ENCODE results near the gene SDK1.

SDK1 gene

DNA sequence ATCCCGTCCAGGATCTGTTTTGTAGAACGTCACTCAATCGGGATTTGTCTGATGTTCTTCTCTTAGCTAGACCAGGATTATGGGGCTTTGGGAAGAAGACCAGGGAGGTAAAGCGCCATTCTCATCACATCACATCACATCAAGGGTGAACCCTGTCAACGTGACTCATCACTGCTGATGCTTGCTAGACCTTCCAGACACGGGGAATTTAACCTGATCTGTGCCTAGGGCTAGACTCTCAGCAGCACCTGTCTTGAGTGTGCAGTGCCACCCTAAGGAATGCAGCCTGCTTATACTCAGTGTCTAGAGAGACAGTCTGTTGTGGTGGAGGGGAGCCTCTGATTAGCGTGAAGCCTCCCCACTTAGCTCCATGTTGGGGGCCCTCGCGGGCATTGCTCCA, 702.5 kb downstream of the SDK1 start:
- TF ChIP-seq, protein P1, sequence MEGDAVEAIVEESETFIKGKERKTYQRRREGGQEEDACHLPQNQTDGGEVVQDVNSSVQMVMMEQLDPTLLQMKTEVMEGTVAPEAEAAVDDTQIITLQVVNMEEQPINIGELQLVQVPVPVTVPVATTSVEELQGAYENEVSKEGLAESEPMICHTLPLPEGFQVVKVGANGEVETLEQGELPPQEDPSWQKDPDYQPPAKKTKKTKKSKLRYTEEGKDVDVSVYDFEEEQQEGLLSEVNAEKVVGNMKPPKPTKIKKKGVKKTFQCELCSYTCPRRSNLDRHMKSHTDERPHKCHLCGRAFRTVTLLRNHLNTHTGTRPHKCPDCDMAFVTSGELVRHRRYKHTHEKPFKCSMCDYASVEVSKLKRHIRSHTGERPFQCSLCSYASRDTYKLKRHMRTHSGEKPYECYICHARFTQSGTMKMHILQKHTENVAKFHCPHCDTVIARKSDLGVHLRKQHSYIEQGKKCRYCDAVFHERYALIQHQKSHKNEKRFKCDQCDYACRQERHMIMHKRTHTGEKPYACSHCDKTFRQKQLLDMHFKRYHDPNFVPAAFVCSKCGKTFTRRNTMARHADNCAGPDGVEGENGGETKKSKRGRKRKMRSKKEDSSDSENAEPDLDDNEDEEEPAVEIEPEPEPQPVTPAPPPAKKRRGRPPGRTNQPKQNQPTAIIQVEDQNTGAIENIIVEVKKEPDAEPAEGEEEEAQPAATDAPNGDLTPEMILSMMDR (conservative IDR thresholded peaks at IDR 0.05; ENCODE audit: low read depth) = no peak
- no peak overlapping the region for H3K27ac ChIP-seq
- ChIA-PET POLR2A (ENCODE audit: low non-redundant PET) (no interaction called here), CTCF (interaction anchor here (0.7 kb wide), 1 partner anchor 522 kb away, joined by 4 read pairs; no protein-coding TSS in a partner anchor)
- peak; percentile 7 for DNase-seq (ENCODE audit: low spot score)

DNA sequence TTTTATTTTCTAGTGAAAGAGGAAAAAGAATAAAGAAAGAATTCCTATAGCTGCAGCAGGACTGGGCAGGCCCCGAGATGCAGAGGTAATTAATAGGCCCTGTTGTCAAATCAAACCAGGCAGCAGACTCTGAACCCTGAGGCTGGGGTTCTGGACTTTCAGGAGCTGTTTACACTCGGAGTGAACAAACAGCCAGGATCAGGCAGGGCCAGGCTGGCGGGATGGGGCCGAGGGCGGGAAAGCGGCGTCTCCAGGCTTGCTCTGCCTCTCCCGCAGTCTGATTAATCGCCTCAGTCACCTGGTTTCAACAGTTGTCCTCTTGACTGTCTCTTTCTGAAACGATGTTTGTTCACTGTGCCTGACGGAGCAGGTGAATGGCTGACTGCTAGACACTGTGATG, 705.6 kb downstream of the SDK1 start:
- DNase-seq (ENCODE audit: low spot score) = peak; percentile 47
- H3K27ac ChIP-seq = peak overlapping the region; percentile 71
- ChIA-PET CTCF (interaction anchor here (0.7 kb wide), 2 partner anchors 42 to 347 kb away, joined by 3 to 4 read pairs; no protein-coding TSS in a partner anchor), POLR2A (ENCODE audit: low non-redundant PET) (no interaction called here)
- TF ChIP-seq, protein P1 (conservative IDR thresholded peaks at IDR 0.05; ENCODE audit: low read depth) = no peak

DNA sequence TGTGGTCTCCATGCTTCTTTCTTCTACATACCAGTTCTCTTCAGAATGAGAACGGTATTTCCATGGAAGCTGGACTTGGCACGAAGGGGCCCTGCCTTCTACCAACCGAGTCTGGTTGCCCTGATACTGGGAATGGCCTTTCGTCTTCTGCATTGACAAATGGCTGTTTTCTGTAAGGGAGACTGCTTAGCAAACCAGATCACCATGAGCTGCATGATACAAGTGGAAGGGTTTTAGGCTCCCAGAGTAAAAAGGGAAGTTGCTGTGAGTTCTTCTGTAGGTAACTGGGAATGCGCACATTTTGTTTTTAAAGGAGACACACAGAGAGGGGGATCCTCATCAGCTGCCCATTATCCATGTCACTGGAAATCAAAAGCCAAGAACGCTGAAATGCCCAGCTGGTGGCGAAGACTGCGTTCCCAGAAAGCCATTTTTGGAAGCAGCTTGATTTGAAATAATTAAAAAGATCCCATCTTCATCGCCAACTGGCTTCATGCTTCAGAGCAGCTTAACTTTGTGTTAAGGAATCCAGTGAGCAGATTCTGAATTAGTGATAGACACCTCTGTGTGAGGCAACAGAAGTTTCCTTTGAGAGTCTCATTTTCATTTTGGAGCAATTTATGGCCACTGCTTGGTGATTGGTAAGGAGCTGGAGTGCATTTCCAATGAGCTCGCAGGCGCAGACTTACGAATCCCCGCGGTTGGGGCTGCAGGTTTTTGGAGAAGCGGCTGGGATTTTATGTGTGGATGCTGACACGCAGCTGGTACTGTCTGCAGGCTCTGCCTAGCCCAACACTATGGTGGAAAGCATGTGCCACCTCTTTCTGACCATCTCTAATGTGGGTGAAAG, 708.4 kb downstream of the SDK1 start:
- TF ChIP-seq, protein P1 (conservative IDR thresholded peaks at IDR 0.05; ENCODE audit: low read depth) = no peak
- no peak for DNase-seq (ENCODE audit: low spot score)
- CTCF ChIA-PET = no interaction called here
- POLR2A ChIA-PET (ENCODE audit: low non-redundant PET) = no interaction called here
- no peak overlapping the region for H3K27ac ChIP-seq

DNA sequence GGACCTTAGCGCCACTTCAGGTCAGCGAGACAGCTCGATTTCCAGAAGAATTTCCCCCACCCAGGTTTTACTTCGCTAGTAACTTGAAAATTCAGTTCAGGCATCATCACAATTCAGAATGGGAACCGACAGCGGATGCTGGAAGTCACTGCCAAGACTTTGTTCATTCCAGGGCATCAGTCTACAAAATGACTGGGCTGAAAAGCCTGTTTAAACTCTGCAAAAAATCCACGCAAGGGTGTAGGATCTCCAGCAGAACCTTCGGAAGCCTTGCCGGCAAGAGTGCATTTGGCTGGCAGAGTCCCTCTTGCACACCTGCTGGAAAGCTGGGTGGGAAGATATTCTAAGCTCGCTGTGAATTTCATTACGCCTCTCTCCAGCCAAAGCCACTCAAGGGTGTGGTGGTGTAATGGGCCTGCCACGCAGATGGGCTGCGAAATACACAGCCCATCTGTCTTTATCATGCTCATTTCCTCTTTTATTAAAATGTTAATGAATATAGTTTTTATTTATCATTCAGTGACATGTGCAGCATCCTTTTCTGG, 709.1 kb downstream of the SDK1 start:
- ChIA-PET POLR2A (ENCODE audit: low non-redundant PET) (no interaction called here), CTCF (no interaction called here)
- TF ChIP-seq, protein P1 (conservative IDR thresholded peaks at IDR 0.05; ENCODE audit: low read depth) = no peak
- no peak for DNase-seq (ENCODE audit: low spot score)
- no peak overlapping the region for H3K27ac ChIP-seq

DNA sequence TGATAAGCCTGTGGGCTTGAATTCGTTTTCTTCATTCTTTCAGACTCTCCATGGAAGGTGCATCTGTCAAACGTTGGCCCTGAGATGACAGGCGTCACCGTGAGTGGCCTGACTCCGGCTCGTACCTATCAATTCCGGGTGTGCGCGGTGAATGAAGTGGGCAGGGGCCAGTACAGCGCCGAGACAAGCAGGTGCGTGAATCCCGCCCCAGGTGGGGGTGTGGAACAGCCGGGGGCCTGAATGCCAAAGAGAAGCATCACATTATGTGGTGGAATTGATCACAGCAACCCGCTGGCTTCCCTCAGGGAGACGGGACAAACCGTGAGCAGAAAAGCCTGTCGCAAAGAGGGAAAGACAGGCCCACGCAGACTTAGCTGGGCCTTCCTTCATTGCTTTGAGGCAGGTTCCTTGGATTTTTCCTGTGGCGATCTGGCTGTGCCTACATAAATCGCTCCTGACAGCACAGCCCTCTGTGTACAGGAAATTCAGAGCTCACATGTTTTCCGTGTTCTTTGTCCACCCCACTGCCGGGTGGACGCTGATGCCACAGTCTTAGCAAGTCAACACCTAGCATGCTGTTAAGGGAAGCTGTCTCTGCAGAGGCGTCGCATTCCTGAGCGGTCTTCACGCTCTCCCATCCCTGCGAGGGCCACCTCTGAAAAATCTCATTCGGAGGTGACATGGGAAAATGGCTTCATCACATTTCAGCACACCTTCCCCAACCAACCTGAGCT, 710.0 kb downstream of the SDK1 start:
- TF ChIP-seq, protein P1 (conservative IDR thresholded peaks at IDR 0.05; ENCODE audit: low read depth) = no peak
- no peak overlapping the region for H3K27ac ChIP-seq
- DNase-seq (ENCODE audit: low spot score) = no peak
- POLR2A ChIA-PET (ENCODE audit: low non-redundant PET) = no interaction called here
- CTCF ChIA-PET = no interaction called here

DNA sequence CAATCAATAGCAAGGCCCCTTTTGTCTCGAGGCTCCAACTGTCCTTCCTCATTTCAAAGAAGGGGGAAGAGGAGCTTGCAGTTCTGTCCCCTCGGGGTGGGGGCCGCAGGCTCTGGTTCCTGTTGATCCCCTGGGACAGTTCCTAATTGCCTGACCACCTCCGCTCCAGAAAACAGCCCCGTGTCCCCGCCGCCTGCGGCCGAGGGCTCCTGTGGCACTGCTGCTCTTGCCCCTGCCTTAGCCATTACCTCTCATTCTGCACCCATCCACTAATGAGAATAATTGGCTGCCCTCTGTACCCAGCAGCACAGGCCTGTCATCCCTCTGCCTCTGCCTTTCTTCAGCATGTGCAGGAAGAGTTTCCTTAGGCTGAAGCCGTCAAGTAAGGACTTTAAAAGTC, 712.7 kb downstream of the SDK1 start:
- ChIA-PET POLR2A (ENCODE audit: low non-redundant PET) (no interaction called here), CTCF (no interaction called here)
- no peak overlapping the region for H3K27ac ChIP-seq
- TF ChIP-seq, protein P1 (conservative IDR thresholded peaks at IDR 0.05; ENCODE audit: low read depth) = no peak
- no peak for DNase-seq (ENCODE audit: low spot score)
